CD4-positive, alpha-beta T cell treated with Interleukin-17A for 1 hour (primary cell): ENCODE data around the gene SLC35F5.
"Not testable (repeated sequence)": the region's sequence is repeated elsewhere in the genome, so short reads cannot be mapped to it uniquely, and the experiment has no call there.

Experiments
- DNase-seq: peaks from one replicate; pipeline ENCODE4 v3.0.0-alpha.2; 2020

SLC35F5 gene

GRCh38 chr2:113756355-113757137 lies at the start of gene SLC35F5:
TSS of gene SLC35F5 (minus strand) at chr2:113756642. CDS start at chr2:113756409, 233 bp downstream.
- DNase-seq = peak; percentile 92

GRCh38 chr2:113799375-113799774 lies 42.9 kb upstream of the SLC35F5 start:
- no peak for DNase-seq

DNA sequence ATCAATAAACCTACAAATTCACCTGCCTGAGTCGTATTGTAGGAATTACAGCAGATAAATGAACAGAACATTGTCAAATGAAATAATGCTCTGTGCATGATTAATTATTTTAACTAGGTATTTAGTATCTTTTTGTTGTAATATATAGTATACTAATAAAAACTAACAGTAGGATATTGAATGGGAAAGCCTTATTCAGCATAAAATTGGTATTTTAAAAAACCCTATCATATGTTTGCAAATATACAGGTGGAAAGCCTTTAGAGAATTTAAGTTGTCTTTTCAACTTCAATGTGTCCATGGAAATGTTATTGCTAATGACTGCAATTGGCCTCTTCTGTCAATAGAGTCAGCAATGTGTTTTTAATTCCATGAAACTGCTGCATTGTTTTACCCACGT lies 40.8 kb upstream of the SLC35F5 start:
- no peak for DNase-seq

- DNase-seq = no peak
Measured at GRCh38 chr2:113796592-113797175, 40.2 kb upstream of the SLC35F5 start.

DNA sequence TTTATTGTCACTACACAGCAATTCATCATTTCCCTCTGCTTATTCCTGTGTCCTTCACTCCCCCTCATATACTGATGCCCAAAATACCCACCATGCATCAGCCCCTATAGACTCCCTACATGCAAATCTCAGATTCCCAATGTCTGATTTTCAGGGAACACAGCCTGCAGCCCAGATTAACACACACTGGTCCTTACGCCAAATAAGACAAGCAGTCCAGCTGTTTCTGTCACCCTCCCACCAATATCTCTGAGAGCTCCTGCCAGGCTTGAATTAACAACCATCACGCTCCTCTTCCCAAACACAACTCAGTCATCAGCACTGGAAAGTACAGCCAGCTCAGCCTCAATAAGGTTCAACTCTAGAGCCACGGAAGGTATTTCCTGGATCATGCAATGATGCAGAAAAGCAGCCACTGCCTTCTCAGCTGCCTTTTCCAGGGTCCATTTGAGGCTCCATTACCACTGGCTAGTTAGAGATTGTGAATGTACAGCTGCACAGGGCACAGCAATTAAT lies 39.0 kb upstream of the SLC35F5 start:
- DNase-seq = no peak

DNA sequence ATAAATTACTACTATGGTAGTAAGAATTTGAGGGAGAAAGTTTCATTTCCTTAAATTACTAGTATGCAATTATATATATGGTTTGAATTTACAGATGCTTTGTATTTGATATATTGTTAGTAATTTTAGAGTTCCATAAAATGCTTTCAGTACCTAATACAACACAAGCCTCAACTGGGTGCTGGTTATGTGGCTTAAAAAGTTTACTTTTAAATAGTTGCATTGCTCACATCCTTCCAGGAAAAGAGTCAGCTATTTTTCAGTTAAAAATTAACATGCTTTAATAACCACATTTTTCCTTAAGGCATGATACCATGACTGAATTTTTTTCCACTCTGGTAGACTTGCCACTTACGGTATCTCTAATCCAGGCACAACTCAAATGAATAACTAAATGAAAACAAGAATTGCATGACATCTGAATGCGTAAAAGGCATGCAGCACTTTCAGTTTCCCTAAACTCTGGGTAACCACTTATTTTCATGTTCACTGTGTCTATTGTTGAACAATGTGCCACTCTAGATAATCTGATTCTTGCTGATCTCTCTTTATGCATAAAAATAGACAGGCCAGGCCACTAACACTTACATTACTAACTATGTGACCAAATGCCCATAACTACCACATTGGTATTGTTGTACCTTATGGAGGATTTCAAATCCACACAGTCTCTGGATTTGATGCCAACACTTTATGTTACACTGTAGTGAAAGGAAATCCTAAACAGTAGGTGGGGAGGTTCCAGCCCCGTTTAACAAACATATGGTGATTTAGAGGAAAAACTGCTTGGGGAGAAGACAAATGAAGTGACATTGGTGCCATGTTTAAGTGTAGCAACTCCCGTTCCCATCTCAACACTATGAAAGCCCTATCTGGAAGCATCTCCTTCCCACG lies 35.5 kb upstream of the SLC35F5 start:
- DNase-seq = no peak

DNA sequence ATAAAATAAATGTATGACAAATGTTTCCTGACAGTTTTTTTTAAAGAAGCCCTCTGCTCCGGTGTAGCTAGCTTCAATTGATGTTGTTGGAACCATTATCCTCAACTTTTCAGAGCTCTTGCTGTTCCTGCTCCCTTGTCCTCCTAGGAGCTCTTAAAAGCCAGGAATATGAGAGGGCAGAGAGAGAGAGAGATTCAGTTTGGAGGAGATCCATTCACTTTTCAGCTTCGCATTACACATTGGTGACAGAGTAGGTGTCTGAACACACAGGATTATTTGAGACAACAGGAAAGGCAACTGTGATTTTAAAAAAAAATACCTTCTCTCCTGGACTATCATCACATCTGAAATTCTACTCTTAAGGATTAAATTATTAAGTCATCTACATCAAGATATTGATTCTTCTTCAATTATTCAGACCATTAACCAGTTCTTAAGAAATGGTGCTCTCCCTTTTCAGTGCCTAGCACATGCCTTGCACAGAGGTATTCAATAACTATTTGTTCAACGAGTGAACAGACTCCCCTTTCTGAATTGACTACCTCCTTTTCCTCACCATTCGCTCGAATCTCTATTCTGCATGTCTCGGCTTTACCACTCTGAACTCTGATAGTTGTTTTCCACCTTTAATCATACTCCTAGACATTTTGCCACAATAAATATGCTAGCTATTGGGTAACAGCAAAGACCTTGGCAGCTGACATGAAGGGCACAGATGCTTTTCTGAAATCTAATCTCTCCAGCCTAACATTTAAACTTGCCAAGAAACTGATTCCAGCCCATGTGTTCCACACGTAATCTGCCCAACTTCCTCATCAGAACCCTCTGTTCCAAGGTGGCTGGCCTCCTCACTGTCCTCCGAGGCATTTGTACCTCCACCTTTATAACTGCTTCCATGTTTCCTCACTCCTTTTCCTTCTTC lies 28.6 kb upstream of the SLC35F5 start:
- DNase-seq = no peak

DNA sequence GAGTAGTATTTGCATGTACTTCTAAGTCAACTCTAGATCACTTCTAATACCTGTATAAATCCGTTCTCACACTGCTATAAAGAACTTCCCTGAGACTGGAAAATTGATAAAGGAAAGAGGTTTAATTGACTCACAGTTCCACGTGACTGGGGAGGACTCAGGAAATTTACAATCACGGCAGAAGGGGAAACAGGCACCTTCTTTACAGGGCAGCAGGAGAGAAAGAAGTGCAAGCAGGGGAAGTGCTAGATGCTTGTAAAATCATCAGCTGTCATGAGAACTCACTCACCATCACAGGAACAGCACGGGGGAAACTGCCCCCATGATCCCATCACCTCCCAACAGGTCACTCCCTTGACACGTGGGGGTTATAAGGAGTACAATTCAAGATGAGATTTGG lies 24.0 kb upstream of the SLC35F5 start:
- no peak for DNase-seq

DNA sequence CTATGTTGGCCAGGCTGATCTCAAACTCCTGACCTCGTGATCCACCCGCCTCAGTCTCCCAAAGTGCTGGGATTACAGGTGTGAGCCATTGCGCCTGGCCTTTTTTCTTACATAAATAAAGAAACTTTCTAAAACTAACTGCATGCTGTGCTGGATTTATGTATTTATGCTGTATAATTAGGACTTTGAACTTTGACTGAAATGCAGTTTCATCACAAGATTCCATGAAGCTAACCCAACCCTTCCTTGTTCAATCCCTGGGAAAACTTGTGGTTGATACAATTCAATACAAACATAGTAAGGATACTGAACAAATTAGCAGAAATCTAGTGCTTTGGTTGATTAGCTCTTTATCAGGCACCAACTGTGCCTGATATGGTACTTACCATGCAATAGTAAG lies 20.9 kb upstream of the SLC35F5 start:
- DNase-seq = no peak

DNA sequence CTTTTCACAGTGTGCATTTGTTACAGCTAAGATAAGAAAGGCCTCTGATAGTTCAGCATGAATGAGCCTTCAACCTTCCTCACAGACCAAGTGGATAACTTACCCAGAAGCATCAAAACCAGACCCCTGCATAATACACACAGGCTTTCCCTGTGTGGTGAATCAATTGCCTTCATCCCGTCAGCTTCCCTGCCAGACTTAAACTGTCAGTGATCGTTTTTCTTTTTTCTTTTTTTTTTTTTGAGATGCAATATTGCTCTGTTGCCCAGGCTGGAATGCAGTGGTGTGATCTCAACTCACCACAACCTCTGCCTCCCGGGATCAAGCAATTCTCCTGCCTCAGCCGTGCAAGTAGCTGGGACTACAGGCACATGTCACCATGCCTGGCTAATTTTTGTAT lies 20.5 kb upstream of the SLC35F5 start:
- no peak for DNase-seq

DNA sequence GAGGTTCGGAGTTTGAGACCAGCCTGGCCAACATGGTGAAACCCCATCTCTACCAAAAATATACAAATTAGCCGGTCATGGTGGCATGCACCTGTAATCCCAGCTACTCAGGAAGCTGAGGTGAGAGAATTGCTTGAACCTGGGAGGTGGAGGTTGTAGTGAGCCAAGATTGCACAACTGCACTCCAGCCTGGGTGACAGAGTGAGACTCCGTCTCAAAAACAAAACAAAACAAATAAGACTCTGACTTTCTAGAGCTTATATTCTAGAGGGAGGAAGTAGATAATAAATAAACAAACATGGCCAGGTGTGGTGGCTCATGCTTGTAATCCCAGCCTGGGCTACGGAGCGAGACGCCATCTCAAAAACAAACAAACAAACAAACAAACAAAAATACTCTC lies 18.2 kb upstream of the SLC35F5 start:
- not testable (repeated sequence) for DNase-seq

GRCh38 chr2:113770929-113771328 lies 14.5 kb upstream of the SLC35F5 start:
- no peak for DNase-seq

- DNase-seq = no peak
Measured at GRCh38 chr2:113769555-113769954, 13.1 kb upstream of the SLC35F5 start.

DNA sequence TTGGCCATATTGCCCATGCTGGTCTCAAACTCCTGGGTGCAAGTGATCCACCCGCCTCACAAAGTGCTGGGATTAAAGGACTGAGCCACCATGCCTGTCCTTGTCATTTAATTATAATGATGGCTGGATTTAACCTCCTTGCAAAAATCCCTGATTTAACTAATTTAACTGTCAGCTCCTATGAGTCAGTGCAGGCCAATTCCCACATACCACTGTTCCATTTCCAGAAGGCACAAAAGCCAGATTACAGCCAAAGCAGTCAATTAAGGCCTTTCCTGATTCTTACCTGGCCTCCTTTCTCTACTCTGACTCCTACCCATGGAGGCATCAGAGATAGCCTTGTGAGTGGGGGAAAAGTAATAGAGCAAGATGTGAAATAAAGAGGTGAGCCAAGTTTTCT lies 12.3 kb upstream of the SLC35F5 start:
- DNase-seq = no peak

- no peak for DNase-seq
Measured at GRCh38 chr2:113767811-113768460, 11.5 kb upstream of the SLC35F5 start.

- DNase-seq = no peak
Measured at GRCh38 chr2:113765276-113765675, 8.8 kb upstream of the SLC35F5 start.

DNA sequence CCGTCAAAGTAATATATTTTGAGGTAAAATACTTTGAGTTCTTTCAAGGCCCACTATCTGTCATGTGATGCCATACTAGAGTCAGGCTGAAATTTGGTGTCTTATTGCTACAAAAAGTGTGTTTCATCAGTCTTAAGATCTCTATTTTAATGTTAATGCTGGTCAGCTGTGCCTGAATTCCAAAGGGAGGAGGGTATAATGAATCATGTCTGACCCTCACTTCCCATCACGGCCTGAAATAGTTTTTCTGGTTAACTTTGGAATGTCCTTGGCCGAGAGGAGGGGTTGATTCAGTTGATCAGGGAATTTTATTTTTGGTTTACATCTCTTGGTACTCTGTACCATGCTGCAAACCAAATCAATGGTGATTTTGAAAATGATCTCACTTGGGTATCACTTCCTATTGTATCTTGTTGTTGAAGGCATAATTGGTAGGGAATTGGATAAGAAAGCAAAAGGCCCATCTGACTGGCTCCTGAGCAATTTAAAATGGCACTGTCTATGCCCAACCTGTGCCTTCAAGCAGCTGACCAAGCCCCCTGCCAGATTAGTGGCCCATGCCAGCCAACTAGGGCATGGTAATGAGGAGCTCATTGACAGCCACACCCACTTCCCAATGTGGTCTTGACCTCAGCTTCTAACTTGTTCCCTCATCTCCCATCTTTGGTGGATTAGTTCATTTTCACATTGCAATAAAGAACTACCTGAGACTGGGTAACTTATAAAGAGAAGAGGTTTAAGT lies 6.1 kb upstream of the SLC35F5 start:
- DNase-seq = no peak

- no peak for DNase-seq
Measured at GRCh38 chr2:113760400-113760799, 4.0 kb upstream of the SLC35F5 start.

DNA sequence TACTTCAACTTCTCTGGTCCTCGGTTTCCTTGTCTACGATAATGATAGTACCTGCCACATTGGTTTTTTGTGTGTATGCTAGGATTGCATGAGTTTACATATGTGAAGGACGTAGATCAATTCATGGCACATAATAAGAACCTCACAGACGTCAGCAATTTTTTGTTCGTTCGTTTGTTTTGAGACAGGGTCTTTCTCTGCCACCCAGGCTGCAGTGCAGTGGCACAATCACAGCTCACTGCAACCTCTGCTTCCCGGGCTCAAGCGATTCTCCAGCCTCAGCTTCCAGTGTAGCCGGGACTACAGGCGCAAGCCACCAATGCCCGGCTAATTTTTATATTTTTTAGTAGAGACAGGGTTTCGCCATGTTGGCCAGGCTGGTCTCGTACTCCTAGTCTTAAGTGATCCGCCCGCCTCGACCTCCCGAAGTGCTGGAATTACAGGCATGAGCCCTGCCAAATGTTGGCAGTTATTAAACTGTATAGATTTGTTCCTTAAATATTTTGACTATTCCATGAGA lies 756 bp upstream of the SLC35F5 start:
- DNase-seq = no peak

DNA sequence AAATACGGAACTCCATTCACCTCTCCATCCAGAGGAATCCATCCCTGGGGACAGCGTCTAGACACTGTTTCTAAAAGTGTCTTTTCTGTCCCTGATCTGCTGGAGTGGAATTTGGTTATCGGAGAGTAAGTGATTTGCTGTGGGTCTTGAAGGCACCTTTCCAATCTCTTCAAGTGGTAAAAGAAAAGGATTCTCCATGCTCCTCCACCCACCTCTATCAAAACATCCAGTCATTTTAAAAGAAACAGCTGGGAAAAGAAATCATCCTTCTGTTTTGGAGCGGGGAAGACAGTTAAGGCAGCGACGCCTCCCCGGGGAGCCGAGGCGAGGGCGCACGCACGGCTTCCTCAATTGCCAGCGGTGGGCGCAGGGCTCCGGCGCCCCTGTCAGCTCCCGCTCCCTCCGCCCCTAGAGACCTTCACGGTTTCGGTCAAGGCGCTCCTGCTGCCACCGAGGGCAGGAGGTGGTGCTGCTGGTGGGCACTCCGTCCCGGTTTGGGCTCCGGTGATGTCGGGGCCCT lies 547 bp downstream of the SLC35F5 start:
- no peak for DNase-seq
